Measurements from ENCODE around the gene TENM4. TPM values are rescaled to one million over a fixed set of nuclear protein-coding genes. Genes with fewer than 3 reads are reported as not detected.

The TENM4 gene
- total RNA-seq, 1 donor from 2014 or later, result 0.63 TPM

- intact Hi-C loops (cut with micrococcal nuclease), result no loop called here
- no peak for TF ChIP-seq CTCF (IDR thresholded peaks at IDR 0.05; ENCODE audit: borderline replicate concordance)
- Histone ChIP-seq H3K27me3 (ENCODE audit: low read depth) (no peaks in the 10 kb centered on the region), H3K4me3 (no peak overlapping the region), H3K36me3 (no peaks in the 10 kb centered on the region), H3K27ac (replicated peaks) (no peak overlapping the region), H3K4me1 (no peaks in the 10 kb centered on the region), H3K9me3 (replicated peaks) (no peaks in the 10 kb centered on the region)
- DNase-seq, result no peak
Observed at GRCh38 chr11:78825591-78826020, 615.2 kb downstream of the TENM4 start.

DNA sequence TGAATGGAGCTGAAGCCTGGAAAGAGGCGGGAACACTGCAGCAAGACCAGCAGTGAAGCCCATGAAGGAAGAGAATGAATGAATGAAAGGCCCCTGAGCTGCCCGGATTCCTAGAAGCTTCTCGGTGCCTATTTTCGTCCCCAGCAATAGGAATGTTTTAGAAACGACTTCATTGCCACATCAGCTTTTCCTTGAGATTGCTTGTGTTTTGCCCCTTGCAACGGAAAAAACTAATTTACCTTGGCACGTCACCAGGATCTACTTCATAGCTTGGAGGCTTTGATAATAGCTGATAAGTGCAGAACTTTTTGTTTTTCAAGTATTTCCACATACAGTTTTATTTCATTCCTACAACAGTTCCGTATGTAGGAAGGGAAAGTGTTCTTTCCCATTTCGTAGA, 617.2 kb downstream of the TENM4 start:
- H3K27ac ChIP-seq (replicated peaks), result no peak overlapping the region
- H3K9me3 ChIP-seq (replicated peaks), result no peaks in the 10 kb centered on the region
- intact Hi-C loops (cut with micrococcal nuclease), result no loop called here
- no peak for DNase-seq
- H3K4me3 ChIP-seq, result no peak overlapping the region
- no peaks in the 10 kb centered on the region for H3K27me3 ChIP-seq (ENCODE audit: low read depth)
- no peak for TF ChIP-seq CTCF (IDR thresholded peaks at IDR 0.05; ENCODE audit: borderline replicate concordance)
- H3K36me3 ChIP-seq, result no peaks in the 10 kb centered on the region
- no peaks in the 10 kb centered on the region for H3K4me1 ChIP-seq

GRCh38 chr11:78822931-78823423, 617.9 kb downstream of the TENM4 start:
- no peaks in the 10 kb centered on the region for H3K36me3 ChIP-seq
- H3K4me1 ChIP-seq, result no peaks in the 10 kb centered on the region
- TF ChIP-seq CTCF (IDR thresholded peaks at IDR 0.05; ENCODE audit: borderline replicate concordance), result no peak
- DNase-seq, result peak; percentile 25
- intact Hi-C loops (cut with micrococcal nuclease), result no loop called here
- H3K9me3 ChIP-seq (replicated peaks), result no peaks in the 10 kb centered on the region
- H3K4me3 ChIP-seq, result no peak overlapping the region
- H3K27ac ChIP-seq (replicated peaks), result no peak overlapping the region
- H3K27me3 ChIP-seq (ENCODE audit: low read depth), result no peaks in the 10 kb centered on the region

DNA sequence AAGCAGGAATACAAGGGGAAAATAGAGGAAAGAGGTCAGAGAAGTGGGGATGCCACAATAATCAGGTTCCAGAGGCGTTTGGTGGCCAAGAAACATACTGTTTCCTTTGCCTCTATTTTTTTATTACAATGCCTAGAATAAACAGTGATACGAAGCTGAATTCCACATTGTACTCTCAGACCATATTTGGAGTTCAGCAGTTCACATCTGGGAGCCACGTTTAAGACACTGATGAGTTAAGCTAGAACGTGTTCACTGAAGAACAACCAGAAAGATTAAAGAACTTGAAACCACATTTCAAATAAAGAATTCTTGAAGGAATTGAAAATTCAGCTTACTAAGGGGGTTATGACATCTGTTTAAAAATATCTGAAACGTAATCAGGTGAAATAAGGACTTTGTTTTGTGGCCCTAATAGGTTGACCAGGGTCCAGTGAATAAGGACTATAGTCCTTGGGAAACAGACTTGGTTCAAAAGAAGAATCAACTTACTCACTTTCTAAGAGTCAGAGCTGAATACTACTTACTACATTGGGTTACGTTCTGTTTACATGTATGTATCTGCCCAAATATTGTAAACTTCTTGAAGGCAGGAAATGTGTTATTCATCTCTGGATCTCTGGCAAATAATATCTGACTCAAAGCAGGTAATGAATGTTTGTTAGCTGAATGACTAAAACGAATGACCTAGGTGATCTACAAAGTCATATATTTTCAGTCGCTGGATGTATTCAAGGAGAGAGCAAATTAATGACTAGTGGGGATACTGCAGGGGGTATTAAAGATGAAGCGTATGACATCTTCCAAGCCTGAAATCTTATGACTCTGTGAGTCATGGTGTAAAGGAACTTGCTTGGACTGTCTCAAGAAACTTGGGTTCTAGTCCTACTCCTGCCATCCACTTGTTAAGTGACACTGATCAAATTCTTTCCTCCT, 619.2 kb downstream of the TENM4 start:
- Histone ChIP-seq H3K27ac (replicated peaks) (no peak overlapping the region), H3K36me3 (no peaks in the 10 kb centered on the region), H3K4me3 (no peak overlapping the region), H3K9me3 (replicated peaks) (no peaks in the 10 kb centered on the region), H3K27me3 (ENCODE audit: low read depth) (no peaks in the 10 kb centered on the region), H3K4me1 (no peaks in the 10 kb centered on the region)
- no peak for TF ChIP-seq CTCF (IDR thresholded peaks at IDR 0.05; ENCODE audit: borderline replicate concordance)
- intact Hi-C loops (cut with micrococcal nuclease), result no loop called here
- DNase-seq, result no peak

GRCh38 chr11:78820741-78821140, 620.1 kb downstream of the TENM4 start:
- TF ChIP-seq CTCF (IDR thresholded peaks at IDR 0.05; ENCODE audit: borderline replicate concordance), result no peak
- no peaks in the 10 kb centered on the region for H3K4me1 ChIP-seq

More at GRCh38 chr11:78820741-78821140, 620.1 kb downstream of the TENM4 start:
- Histone ChIP-seq H3K9me3 (replicated peaks) (no peaks in the 10 kb centered on the region), H3K27ac (replicated peaks) (no peak overlapping the region), H3K27me3 (ENCODE audit: low read depth) (no peaks in the 10 kb centered on the region), H3K4me3 (no peak overlapping the region), H3K36me3 (no peaks in the 10 kb centered on the region)
- no peak for DNase-seq
- intact Hi-C loops (cut with micrococcal nuclease), result no loop called here
